Measurements from ENCODE around the gene PCNX3. TPM values are rescaled to one million over a fixed set of nuclear protein-coding genes. Genes with fewer than 3 reads are reported as not detected.

PCNX3 gene
- polyA plus RNA-seq, 3 donors: 0.58 to 36.4 (median 1.7) TPM

DNA sequence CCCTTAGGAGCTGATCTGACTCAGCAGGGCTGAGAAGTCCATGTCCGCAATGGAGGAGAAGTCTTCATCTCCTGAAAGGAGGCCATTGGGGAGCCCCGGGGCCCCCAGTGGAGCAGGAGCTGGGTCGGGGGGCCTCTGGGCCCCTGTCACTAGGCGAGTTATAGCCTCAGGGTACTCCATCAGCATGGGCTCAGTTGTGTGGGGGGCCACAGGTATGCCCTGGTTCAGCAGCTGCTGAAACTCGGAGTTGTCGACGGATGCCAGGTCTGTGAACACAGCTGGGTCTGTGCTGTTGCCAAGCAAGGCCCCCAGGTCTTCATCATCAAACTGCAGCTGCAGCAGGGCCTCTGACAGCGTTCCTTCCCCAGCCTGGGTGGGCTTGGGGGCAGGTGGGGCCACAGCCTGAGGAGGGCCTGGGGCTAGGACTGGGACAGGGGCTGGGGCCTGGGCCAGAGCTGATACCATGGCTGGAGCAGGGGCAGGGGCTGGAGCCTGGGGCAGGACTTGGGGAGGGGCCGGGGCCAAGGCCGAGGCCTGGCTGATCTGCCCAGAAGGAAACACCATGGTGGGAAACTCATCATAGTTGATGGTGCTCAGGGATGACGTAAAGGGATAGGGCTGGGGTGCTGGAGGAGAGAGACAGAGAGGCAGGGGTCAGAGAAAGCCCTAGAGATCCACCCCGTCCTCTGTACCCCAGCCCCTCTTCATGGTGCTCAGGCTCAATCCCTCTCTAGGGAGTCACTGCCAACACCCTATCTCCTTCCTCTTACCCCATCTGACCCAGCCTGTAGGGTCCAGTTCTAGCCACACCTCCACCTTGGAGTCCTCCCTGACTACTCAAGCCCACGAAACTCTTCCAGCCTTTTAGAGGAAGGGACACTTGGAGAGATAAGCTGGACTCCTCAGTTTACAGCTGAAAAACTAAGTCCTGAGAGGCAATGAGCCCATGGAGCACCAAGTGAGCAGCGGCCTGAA lies 39.1 kb downstream of the PCNX3 start:
- Histone ChIP-seq H3K36me3 (replicated peaks in 1 of 2; ENCODE audit: control insufficient read depth in 1 of 2, insufficient read depth in 2 of 2, low read length in 2 of 2) (peaks cover 70 to 76% of the 10 kb centered on the region in 2 donors), H2AFZ (ENCODE audit: insufficient read depth, low read depth, low read length, poor library complexity, severe bottlenecking) (no peak overlapping the region), H3K27ac (ENCODE audit: low read depth in 1 of 2, low read length in 2 of 2) (peak overlapping the region; percentile 83 to 97), H3K79me2 (ENCODE audit: insufficient read depth, low read length) (peaks cover 35% of the 10 kb centered on the region), H3K9ac (ENCODE audit: insufficient read depth, low read length, poor library complexity, severe bottlenecking) (no peak overlapping the region), H3K4me1 (ENCODE audit: control insufficient read depth in 1 of 2, insufficient read depth in 2 of 2, low read length in 2 of 2) (peaks cover 38 to 48% of the 10 kb centered on the region in 2 donors), H3K4me3 (replicated peaks in 1 of 3; ENCODE audit: low read depth in 2 of 3, low read length in 3 of 3) (no peak overlapping the region), H4K20me1 (ENCODE audit: insufficient read depth, low read length) (peaks cover 74% of the 10 kb centered on the region), H3K9me3 (replicated peaks in 1 of 2; ENCODE audit: control insufficient read depth in 1 of 2, insufficient read depth in 1 of 2, low read length in 2 of 2) (no peaks in the 10 kb centered on the region), H3K27me3 (ENCODE audit: control insufficient read depth in 2 of 2, insufficient read depth in 2 of 2, low read length in 2 of 2) (no peaks in the 10 kb centered on the region), H3K4me2 (replicated peaks; ENCODE audit: extremely low read depth, low read length, poor library complexity, severe bottlenecking) (no peak overlapping the region)
- 92% methylated on average over 11 of the region's 14 CpGs for WGBS (ENCODE audit: insufficient coverage)
- Mint-ChIP-seq H3K4me1 (peaks cover 43% of the 10 kb centered on the region), H3K36me3 (peaks cover 74 to 82% of the 10 kb centered on the region in 2 donors), H3K9me3 (no peaks in the 10 kb centered on the region), H3K27me3 (ENCODE audit: low read depth in 3 of 3) (peaks cover 0 to 3% (median 0%) of the 10 kb centered on the region in 3 donors), H3K27ac (peak overlapping the region; percentile 1 to 98 (median 69)), H3K4me3 (no peak overlapping the region)
- TF ChIP-seq, protein P1, sequence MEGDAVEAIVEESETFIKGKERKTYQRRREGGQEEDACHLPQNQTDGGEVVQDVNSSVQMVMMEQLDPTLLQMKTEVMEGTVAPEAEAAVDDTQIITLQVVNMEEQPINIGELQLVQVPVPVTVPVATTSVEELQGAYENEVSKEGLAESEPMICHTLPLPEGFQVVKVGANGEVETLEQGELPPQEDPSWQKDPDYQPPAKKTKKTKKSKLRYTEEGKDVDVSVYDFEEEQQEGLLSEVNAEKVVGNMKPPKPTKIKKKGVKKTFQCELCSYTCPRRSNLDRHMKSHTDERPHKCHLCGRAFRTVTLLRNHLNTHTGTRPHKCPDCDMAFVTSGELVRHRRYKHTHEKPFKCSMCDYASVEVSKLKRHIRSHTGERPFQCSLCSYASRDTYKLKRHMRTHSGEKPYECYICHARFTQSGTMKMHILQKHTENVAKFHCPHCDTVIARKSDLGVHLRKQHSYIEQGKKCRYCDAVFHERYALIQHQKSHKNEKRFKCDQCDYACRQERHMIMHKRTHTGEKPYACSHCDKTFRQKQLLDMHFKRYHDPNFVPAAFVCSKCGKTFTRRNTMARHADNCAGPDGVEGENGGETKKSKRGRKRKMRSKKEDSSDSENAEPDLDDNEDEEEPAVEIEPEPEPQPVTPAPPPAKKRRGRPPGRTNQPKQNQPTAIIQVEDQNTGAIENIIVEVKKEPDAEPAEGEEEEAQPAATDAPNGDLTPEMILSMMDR (IDR thresholded peaks at IDR 0.05): no peak
- peak in 1 of 3 donors; percentile 8 for DNase-seq
- intact Hi-C loops (cut with micrococcal nuclease): loop anchor here in 1 of 2 donors (5.0 kb wide), 1 partner anchor 37 kb away; the partner anchor contains the start of gene PCNX3

DNA sequence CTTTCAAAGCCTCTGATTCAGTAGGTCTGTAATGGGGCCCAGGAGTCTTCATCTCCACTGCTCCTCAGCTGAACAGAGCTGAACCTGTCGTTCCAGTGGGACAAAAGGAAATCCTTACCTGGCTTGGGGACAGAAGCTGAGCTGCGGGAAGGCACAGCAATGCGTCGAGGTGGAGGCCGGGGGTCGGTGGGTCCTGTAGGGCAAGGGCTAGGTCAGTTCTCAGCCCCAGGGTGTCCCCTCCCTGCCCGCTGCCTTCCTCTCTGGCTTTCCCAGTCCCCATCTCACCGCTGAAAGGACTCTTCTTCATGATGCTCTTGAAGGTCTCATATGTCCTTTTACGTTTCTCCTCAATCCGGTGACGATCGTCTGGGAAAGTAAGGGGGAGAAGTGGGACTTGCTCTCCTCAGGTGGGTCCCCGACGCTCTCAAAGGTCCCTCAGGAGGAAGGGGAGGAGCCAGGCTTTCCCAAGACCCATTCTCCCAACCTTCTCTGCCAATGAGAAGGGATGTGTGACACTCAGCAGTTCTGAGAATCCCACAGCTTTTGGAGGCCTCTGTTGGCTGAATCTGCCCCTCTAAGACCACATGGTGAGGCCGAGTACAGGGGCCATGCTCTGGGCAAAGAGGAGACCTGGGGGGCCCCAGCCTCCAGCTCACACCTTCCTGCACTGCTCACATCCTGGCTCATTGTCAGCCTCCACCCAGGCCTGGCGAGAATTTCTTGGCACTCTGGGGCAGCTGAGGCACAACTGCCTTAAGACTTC lies 40.2 kb downstream of the PCNX3 start:
- Mint-ChIP-seq H3K4me1 (peaks cover 39% of the 10 kb centered on the region), H3K4me3 (no peak overlapping the region), H3K27ac (peak overlapping the region in 4 of 7 donors; percentile 10 to 69 (median 40)), H3K9me3 (no peaks in the 10 kb centered on the region), H3K27me3 (ENCODE audit: low read depth in 3 of 3) (peaks cover 0 to 3% (median 0%) of the 10 kb centered on the region in 3 donors), H3K36me3 (peaks cover 74 to 81% of the 10 kb centered on the region in 2 donors)
- 96% methylated on average over 12 of the region's 16 CpGs for WGBS (ENCODE audit: insufficient coverage)
- Histone ChIP-seq H3K4me2 (replicated peaks; ENCODE audit: extremely low read depth, low read length, poor library complexity, severe bottlenecking) (no peak overlapping the region), H3K4me1 (ENCODE audit: control insufficient read depth in 1 of 2, insufficient read depth in 2 of 2, low read length in 2 of 2) (peaks cover 36 to 37% of the 10 kb centered on the region in 2 donors), H3K36me3 (replicated peaks in 1 of 2; ENCODE audit: control insufficient read depth in 1 of 2, insufficient read depth in 2 of 2, low read length in 2 of 2) (peaks cover 69 to 76% of the 10 kb centered on the region in 2 donors), H3K79me2 (ENCODE audit: insufficient read depth, low read length) (peaks cover 46% of the 10 kb centered on the region), H3K27me3 (ENCODE audit: control insufficient read depth in 2 of 2, insufficient read depth in 2 of 2, low read length in 2 of 2) (no peaks in the 10 kb centered on the region), H3K4me3 (replicated peaks in 1 of 3; ENCODE audit: low read depth in 2 of 3, low read length in 3 of 3) (no peak overlapping the region), H2AFZ (ENCODE audit: insufficient read depth, low read depth, low read length, poor library complexity, severe bottlenecking) (no peak overlapping the region), H3K27ac (ENCODE audit: low read depth in 1 of 2, low read length in 2 of 2) (peak overlapping the region in 1 of 2 donors; percentile 17), H3K9me3 (replicated peaks in 1 of 2; ENCODE audit: control insufficient read depth in 1 of 2, insufficient read depth in 1 of 2, low read length in 2 of 2) (no peaks in the 10 kb centered on the region), H4K20me1 (ENCODE audit: insufficient read depth, low read length) (peaks cover 72% of the 10 kb centered on the region), H3K9ac (ENCODE audit: insufficient read depth, low read length, poor library complexity, severe bottlenecking) (no peak overlapping the region)
- TF ChIP-seq, protein P1 (IDR thresholded peaks at IDR 0.05): no peak
- intact Hi-C loops (cut with micrococcal nuclease): no loop called here
- DNase-seq: no peak
